SKM-1 (cell line): ENCODE results near the gene EPHA8.

Experiments used
- DNase-seq: peaks from one replicate; lab custom pipeline; 2025; ENCODE audit not compliant: unreplicated experiment; lab: John Stamatoyannopoulos, UW

Gene EPHA8

GRCh38 chr1:22641247-22641646 lies 78.0 kb downstream of the EPHA8 start:
- DNase-seq, result no peak

- DNase-seq, result no peak
Measured at GRCh38 chr1:22641906-22642636, 78.8 kb downstream of the EPHA8 start.

- DNase-seq, result no peak
Measured at GRCh38 chr1:22643381-22643780, 80.1 kb downstream of the EPHA8 start, which contains the start of gene C1QC. C1QC (plus strand) TSS chr1:22643633; CDS start chr1:22644024, 391 bp downstream.

GRCh38 chr1:22643928-22644327 lies 80.6 kb downstream of the EPHA8 start:
- no peak for DNase-seq

GRCh38 chr1:22645931-22646330 lies 82.6 kb downstream of the EPHA8 start:
- DNase-seq, result no peak

- no peak for DNase-seq
Measured at GRCh38 chr1:22646384-22646783, 83.1 kb downstream of the EPHA8 start.

GRCh38 chr1:22650089-22650693 lies 86.9 kb downstream of the EPHA8 start:
- no peak for DNase-seq

GRCh38 chr1:22651941-22652856 lies 88.9 kb downstream of the EPHA8 start:
- DNase-seq, result no peak

GRCh38 chr1:22652881-22653316 lies 89.6 kb downstream of the EPHA8 start, which contains the start of gene C1QB:
C1QB (plus strand) TSS chr1:22653236; CDS start chr1:22659463, 6,227 bp downstream.
- DNase-seq, result no peak
